Activated CD8-positive, alpha-beta T cell treated with anti-CD3 and anti-CD28 coated beads for 36 hours (primary cell): ENCODE data around the gene PCDHB11. TPM values are rescaled to one million over a fixed set of nuclear protein-coding genes. Genes with fewer than 3 reads are reported as not detected.
A peak's percentile ranks its signal among the peaks of the same experiment; 100 is the strongest.
"Not testable (repeated sequence)": the region's sequence is repeated elsewhere in the genome, so short reads cannot be mapped to it uniquely, and the experiment has no call there.

Experiments used
- ATAC-seq: fragments of 200-7000 bp; cut with Tn5 transposase; one replicate; pipeline ENCODE4 v1.10.0; 2021; ENCODE audit warnings: mild to moderate bottlenecking, moderate library complexity
- CTCF ChIA-PET: fragments of 350-600 bp; sonication (Branson Sonifier 250); formaldehyde crosslinking; loops from one replicate; lab custom pipeline; 2021; ENCODE audit warnings: antibody characterized with exemption; lab: Charles Lee
- POLR2A ChIA-PET: fragments of 350-600 bp; sonication (Branson Sonifier 250); formaldehyde crosslinking; loops from one replicate; lab custom pipeline; 2021; ENCODE audit warnings: antibody characterized with exemption; lab: Charles Lee
- DNase-seq: peaks from one replicate; pipeline ENCODE4 v3.0.0-alpha.2; 2020
- H3K27ac Mint-ChIP-seq: one replicate; pipeline ENCODE4 v1.8.0; 2021; ENCODE audit warnings: mild to moderate bottlenecking, mixed read lengths
- H3K27me3 Mint-ChIP-seq: one replicate; pipeline ENCODE4 v1.8.0; 2021; ENCODE audit warnings: mixed read lengths
- H3K36me3 Mint-ChIP-seq: one replicate; pipeline ENCODE4 v1.8.0; 2021; ENCODE audit warnings: low read depth, mixed read lengths
- H3K4me1 Mint-ChIP-seq: one replicate; pipeline ENCODE4 v1.8.0; 2021; ENCODE audit warnings: low read depth, mixed read lengths
- H3K4me3 Mint-ChIP-seq: one replicate; pipeline ENCODE4 v1.8.0; 2021; ENCODE audit warnings: mild to moderate bottlenecking, moderate library complexity, mixed read lengths
- H3K9me3 Mint-ChIP-seq: one replicate; pipeline ENCODE4 v1.8.0; 2021; ENCODE audit warnings: mixed read lengths
- CTCF ChIP-seq: fragments of 200-600 bp; IDR thresholded peaks from one replicate; pipeline ENCODE4 v1.8.0; 2022; ENCODE audit warnings: antibody characterized with exemption, mild to moderate bottlenecking
- intact Hi-C: fragments of 100-400 bp; cut with micrococcal nuclease; formaldehyde crosslinking; loops from one replicate; pipeline ENCODE4 v1.10.0; 2022
- total RNA-seq, 2 experiments: library from RNA; stranded (reverse); gene quantifications; one replicate each; pipeline ENCODE4 v1.2.3, GENCODE V29; 2021

The PCDHB11 gene
- total RNA-seq, 2 experiments from 2014 or later, result not detected

DNA sequence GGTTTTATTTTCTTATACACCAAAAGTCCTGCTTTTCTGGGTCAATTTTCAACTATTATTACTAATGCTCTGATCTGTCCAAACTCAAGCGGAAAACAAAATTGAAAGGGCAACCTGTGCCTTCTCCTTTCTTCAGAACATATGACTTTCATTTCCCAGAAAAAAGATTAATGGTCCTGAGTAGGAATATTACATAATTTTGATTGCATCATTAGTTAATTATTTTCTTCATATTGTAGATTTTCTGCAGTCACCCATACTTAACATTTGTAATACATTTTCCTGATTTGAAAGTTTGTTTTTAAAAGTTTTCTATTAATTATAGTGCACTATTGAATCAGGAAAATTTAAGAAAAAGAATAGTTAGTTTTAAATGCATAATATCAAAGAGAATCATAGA, 23.5 kb upstream of the PCDHB11 start:
- no peak for ATAC-seq
- H3K27me3 Mint-ChIP-seq, result peaks cover 20% of the 10 kb centered on the region
- ChIA-PET CTCF (no interaction called here), POLR2A (no interaction called here)
- H3K36me3 Mint-ChIP-seq, result peaks cover 7% of the 10 kb centered on the region
- DNase-seq, result no peak
- no peak overlapping the region for H3K27ac Mint-ChIP-seq
- H3K4me3 Mint-ChIP-seq, result no peak overlapping the region
- peaks cover 19% of the 10 kb centered on the region for H3K9me3 Mint-ChIP-seq
- intact Hi-C loops, result no loop called here
- TF ChIP-seq CTCF, result no peak
- H3K4me1 Mint-ChIP-seq, result peaks cover 4% of the 10 kb centered on the region

DNA sequence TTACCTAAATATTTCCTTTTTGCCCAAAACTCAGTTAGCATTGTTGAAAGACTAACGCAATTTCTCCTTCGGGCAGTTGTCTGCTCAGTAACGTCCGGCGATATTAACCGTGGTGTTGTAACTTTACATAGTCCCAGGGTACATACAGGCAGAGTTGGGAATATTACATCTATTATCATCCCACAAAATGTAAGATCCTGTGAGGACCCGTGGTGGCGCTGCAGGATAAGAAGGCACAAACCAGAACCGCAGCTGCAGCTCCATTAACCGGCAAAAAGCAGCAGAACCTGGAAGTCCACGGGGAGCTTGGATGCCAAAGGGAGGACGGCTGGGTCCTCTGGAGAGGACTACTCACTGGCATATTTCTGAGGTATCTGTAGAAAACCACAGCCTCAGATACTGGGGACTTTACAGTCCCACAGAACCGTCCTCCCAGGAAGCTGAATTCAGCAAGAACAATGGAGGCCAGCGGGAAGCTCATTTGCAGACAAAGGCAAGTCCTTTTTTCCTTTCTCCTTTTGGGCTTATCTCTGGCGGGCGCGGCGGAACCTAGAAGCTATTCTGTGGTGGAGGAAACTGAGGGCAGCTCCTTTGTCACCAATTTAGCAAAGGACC, 21.7 kb upstream of the PCDHB11 start, which contains the start of gene PCDHB8:
TSS of gene PCDHB8 (plus strand) at position 214 of the 615 bp plus-strand sequence. CDS start at position 459, 245 bp downstream.
- DNase-seq, H3K36me3 Mint-ChIP-seq, H3K27ac Mint-ChIP-seq, H3K4me3 Mint-ChIP-seq, POLR2A ChIA-PET, H3K4me1 Mint-ChIP-seq, intact Hi-C loops, ATAC-seq: not testable (repeated sequence)
- CTCF ChIA-PET, result interaction anchor here (1.8 kb wide), 1 partner anchor 10 kb away, joined by 11 read pairs; the partner anchor contains the start of gene PCDHB9
- Mint-ChIP-seq H3K9me3 (peaks cover 19% of the 10 kb centered on the region), H3K27me3 (peaks cover 28% of the 10 kb centered on the region)

DNA sequence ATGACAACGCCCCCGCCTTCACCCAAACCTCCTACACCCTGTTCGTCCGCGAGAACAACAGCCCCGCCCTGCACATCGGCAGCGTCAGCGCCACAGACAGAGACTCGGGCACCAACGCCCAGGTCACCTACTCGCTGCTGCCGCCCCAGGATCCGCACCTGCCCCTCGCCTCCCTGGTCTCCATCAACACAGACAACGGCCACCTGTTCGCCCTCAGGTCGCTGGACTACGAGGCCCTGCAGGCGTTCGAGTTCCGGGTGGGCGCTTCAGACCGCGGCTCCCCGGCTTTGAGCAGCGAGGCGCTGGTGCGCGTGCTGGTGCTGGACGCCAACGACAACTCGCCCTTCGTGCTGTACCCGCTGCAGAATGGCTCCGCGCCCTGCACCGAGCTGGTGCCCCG, 20.1 kb upstream of the PCDHB11 start:
- peaks cover 31% of the 10 kb centered on the region for H3K27me3 Mint-ChIP-seq
- ATAC-seq, POLR2A ChIA-PET, H3K4me3 Mint-ChIP-seq, H3K9me3 Mint-ChIP-seq, H3K4me1 Mint-ChIP-seq, DNase-seq, CTCF ChIA-PET, H3K36me3 Mint-ChIP-seq, intact Hi-C loops, H3K27ac Mint-ChIP-seq: not testable (repeated sequence)

DNA sequence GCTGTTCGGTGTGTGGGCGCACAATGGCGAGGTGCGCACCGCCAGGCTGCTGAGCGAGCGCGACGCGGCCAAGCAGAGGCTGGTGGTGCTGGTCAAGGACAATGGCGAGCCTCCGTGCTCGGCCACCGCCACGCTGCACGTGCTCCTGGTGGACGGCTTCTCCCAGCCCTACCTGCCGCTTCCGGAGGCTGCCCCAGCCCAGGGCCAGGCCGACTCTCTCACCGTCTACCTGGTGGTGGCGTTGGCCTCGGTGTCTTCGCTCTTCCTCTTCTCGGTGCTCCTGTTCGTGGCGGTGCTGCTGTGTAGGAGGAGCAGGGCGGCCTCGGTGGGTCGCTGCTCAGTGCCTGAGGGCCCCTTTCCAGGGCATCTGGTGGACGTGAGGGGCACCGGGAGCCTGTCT, 19.6 kb upstream of the PCDHB11 start:
- ATAC-seq, intact Hi-C loops: not testable (repeated sequence)

GRCh38 chr5:141180313-141180712, 19.1 kb upstream of the PCDHB11 start:
- Mint-ChIP-seq H3K27ac (no peak overlapping the region), H3K36me3 (peaks cover 5% of the 10 kb centered on the region), H3K27me3 (peaks cover 31% of the 10 kb centered on the region), H3K4me3 (no peak overlapping the region), H3K4me1 (no peaks in the 10 kb centered on the region), H3K9me3 (peaks cover 4% of the 10 kb centered on the region)
- DNase-seq (no peak), ATAC-seq (no peak)
- intact Hi-C loops, result no loop called here
- no peak for TF ChIP-seq CTCF
- POLR2A ChIA-PET, result no interaction called here
- CTCF ChIA-PET, result no interaction called here

More for the DNA sequence above, 19.6 kb upstream of the PCDHB11 start:
- H3K27ac Mint-ChIP-seq, H3K36me3 Mint-ChIP-seq, H3K4me1 Mint-ChIP-seq, H3K9me3 Mint-ChIP-seq, CTCF ChIA-PET, DNase-seq, H3K4me3 Mint-ChIP-seq, POLR2A ChIA-PET: not testable (repeated sequence)
- peaks cover 33% of the 10 kb centered on the region for H3K27me3 Mint-ChIP-seq

DNA sequence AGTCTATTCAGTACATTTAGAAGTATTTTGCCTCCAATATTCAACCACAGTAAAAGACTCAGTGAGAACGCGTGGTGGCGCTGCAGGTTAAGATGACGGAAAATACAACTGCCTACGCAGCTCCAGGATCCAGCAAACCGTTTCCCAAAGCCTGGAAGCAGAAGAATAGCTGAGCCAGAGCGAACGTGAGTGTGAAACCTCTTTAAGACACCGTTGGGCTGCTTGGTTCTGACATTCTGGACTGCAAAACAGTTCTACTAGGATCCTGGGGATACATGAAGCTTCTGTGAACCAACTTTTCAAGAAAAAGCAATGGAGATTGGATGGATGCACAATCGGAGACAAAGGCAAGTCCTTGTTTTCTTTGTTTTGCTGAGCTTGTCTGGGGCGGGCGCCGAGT, 17.2 kb upstream of the PCDHB11 start, which contains the start of gene PCDHB16:
TSS of gene PCDHB16 (plus strand) at position 140 of the 400 bp plus-strand sequence. CDS start at position 313, 173 bp downstream.
- no peak for ATAC-seq

GRCh38 chr5:141184117-141184855, 15.1 kb upstream of the PCDHB11 start:
- ATAC-seq, intact Hi-C loops, H3K27ac Mint-ChIP-seq: not testable (repeated sequence)

More for the DNA sequence above, 17.2 kb upstream of the PCDHB11 start, which contains the start of gene PCDHB16:
- peaks cover 5% of the 10 kb centered on the region for H3K36me3 Mint-ChIP-seq
- intact Hi-C loops, result no loop called here
- CTCF ChIA-PET, result interaction anchor here (1.0 to 1.6 kb wide), 5 partner anchors 9 to 342 kb away, joined by 3 to 5 read pairs (median 3); partner anchors contain the start of genes PCDHB10 and PCDHB3
- peaks cover 4% of the 10 kb centered on the region for H3K4me1 Mint-ChIP-seq
- H3K4me3 Mint-ChIP-seq, result no peak within 1 kb of the TSS
- peak; percentile 28 for TF ChIP-seq CTCF
- H3K27ac Mint-ChIP-seq, result no peak within 1 kb of the TSS
- peaks cover 36% of the 10 kb centered on the region for H3K27me3 Mint-ChIP-seq
- H3K9me3 Mint-ChIP-seq, result peaks cover 8% of the 10 kb centered on the region
- peak; percentile 13 for DNase-seq
- POLR2A ChIA-PET, result no interaction called here

More at GRCh38 chr5:141184117-141184855, 15.1 kb upstream of the PCDHB11 start:
- peaks cover 14% of the 10 kb centered on the region for H3K9me3 Mint-ChIP-seq
- peaks cover 44% of the 10 kb centered on the region for H3K27me3 Mint-ChIP-seq
- POLR2A ChIA-PET, CTCF ChIA-PET, DNase-seq, H3K4me3 Mint-ChIP-seq, H3K36me3 Mint-ChIP-seq, H3K4me1 Mint-ChIP-seq: not testable (repeated sequence)
